GM21717 (cell line): ENCODE data around the gene SYT15.

ENCODE experiments used
- ATAC-seq: cut with Tn5 transposase; IDR thresholded peaks from one replicate; pipeline ENCODE4 v1.9.1; 2021; ENCODE audit warnings: mild to moderate bottlenecking, moderate library complexity; ENCODE audit not compliant: unreplicated experiment

Gene SYT15

GRCh38 chr10:46544989-46545791 lies 33.7 kb upstream of the SYT15 start:
- no peak for ATAC-seq

GRCh38 chr10:46545861-46546590 lies 32.9 kb upstream of the SYT15 start:
- ATAC-seq: no peak

GRCh38 chr10:46546591-46547540 lies 32.1 kb upstream of the SYT15 start:
- ATAC-seq: no peak

GRCh38 chr10:46547541-46548497 lies 31.1 kb upstream of the SYT15 start:
- no peak for ATAC-seq

- ATAC-seq: no peak
Measured at GRCh38 chr10:46548498-46549090, 30.3 kb upstream of the SYT15 start.

- ATAC-seq: no peak
Measured at GRCh38 chr10:46549171-46550075, 29.5 kb upstream of the SYT15 start.

GRCh38 chr10:46550076-46550790 lies 28.7 kb upstream of the SYT15 start:
- ATAC-seq: no peak

GRCh38 chr10:46550795-46551700 lies 27.9 kb upstream of the SYT15 start:
- no peak for ATAC-seq

- ATAC-seq: no peak
Measured at GRCh38 chr10:46551701-46552525, 27.0 kb upstream of the SYT15 start.

- ATAC-seq: no peak
Measured at GRCh38 chr10:46552526-46553237, 26.2 kb upstream of the SYT15 start.

GRCh38 chr10:46553238-46554049 lies 25.5 kb upstream of the SYT15 start:
- no peak for ATAC-seq

GRCh38 chr10:46554166-46554781 lies 24.7 kb upstream of the SYT15 start:
- ATAC-seq: no peak

GRCh38 chr10:46555366-46555712 lies 23.6 kb upstream of the SYT15 start:
- no peak for ATAC-seq
